Upper lobe of left lung (tissue), 4 donors: ENCODE measurements around the gene PPBP.

Experiments used
- EP300 ChIP-seq, 4 donors: sonication (generic); formaldehyde crosslinking; IDR thresholded peaks; one replicate each; pipeline ENCODE4 v1.5.1; 2017; ENCODE audit warnings: antibody characterized with exemption in 4 of 4, control low read depth in 2 of 4
- POLR2A ChIP-seq, 4 donors: fragments of 450-650 bp; IDR thresholded peaks; one replicate each; pipeline ENCODE4 v1.5.1; 2016 to 2017; ENCODE audit warnings: antibody characterized with exemption in 4 of 4, mild to moderate bottlenecking in 2 of 4
- TF ChIP-seq, protein P1 (sequence below), 6 experiments: fragments of 450-650 bp in 4 of 6; fragments of 200-600 bp in 2 of 6; sonication (generic) in 2 of 6; IDR thresholded peaks; one replicate each; pipeline ENCODE4 v1.5.1; 2016 to 2019; ENCODE audit warnings: antibody characterized with exemption in 6 of 6

DNA sequence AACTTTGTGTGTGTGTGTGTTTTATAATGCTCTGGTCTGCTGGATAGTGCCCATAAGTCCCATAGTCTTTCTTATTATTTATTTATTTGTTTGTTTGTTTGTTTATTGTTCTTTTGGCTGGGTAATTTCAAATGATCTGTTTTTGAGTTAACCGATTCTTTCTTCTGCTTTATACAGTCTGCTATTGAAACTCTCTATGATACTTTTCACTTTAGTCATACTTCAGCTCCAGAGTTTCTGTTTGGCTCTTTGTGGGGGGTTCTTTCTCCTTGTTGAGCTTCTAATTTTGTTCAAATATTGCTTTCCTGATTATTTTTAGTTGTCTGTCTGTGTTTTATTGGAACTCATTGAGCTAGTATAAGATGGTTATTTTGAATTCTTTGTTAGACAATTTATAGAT lies 40.5 kb upstream of the PPBP start:
- TF ChIP-seq, protein P1, sequence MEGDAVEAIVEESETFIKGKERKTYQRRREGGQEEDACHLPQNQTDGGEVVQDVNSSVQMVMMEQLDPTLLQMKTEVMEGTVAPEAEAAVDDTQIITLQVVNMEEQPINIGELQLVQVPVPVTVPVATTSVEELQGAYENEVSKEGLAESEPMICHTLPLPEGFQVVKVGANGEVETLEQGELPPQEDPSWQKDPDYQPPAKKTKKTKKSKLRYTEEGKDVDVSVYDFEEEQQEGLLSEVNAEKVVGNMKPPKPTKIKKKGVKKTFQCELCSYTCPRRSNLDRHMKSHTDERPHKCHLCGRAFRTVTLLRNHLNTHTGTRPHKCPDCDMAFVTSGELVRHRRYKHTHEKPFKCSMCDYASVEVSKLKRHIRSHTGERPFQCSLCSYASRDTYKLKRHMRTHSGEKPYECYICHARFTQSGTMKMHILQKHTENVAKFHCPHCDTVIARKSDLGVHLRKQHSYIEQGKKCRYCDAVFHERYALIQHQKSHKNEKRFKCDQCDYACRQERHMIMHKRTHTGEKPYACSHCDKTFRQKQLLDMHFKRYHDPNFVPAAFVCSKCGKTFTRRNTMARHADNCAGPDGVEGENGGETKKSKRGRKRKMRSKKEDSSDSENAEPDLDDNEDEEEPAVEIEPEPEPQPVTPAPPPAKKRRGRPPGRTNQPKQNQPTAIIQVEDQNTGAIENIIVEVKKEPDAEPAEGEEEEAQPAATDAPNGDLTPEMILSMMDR (IDR thresholded peaks at IDR 0.05), result no peak
- TF ChIP-seq POLR2A (IDR thresholded peaks at IDR 0.05) (no peak), EP300 (IDR thresholded peaks at IDR 0.05) (no peak)
